GM10266 (cell line): ENCODE data around the gene CDC37.

Source experiments
- DNase-seq: peaks from one replicate; pipeline ENCODE4 v3.0.0; 2012; ENCODE audit errors: extremely low spot score
- TF ChIP-seq, protein P1 (sequence below): IDR thresholded peaks from 2 replicates; pipeline ENCODE4 v1.5.1; 2012; ENCODE audit warnings: mild to moderate bottlenecking, low read depth; ENCODE audit not compliant: control insufficient read depth, insufficient read depth; ENCODE audit errors: missing control alignments

The CDC37 gene

DNA sequence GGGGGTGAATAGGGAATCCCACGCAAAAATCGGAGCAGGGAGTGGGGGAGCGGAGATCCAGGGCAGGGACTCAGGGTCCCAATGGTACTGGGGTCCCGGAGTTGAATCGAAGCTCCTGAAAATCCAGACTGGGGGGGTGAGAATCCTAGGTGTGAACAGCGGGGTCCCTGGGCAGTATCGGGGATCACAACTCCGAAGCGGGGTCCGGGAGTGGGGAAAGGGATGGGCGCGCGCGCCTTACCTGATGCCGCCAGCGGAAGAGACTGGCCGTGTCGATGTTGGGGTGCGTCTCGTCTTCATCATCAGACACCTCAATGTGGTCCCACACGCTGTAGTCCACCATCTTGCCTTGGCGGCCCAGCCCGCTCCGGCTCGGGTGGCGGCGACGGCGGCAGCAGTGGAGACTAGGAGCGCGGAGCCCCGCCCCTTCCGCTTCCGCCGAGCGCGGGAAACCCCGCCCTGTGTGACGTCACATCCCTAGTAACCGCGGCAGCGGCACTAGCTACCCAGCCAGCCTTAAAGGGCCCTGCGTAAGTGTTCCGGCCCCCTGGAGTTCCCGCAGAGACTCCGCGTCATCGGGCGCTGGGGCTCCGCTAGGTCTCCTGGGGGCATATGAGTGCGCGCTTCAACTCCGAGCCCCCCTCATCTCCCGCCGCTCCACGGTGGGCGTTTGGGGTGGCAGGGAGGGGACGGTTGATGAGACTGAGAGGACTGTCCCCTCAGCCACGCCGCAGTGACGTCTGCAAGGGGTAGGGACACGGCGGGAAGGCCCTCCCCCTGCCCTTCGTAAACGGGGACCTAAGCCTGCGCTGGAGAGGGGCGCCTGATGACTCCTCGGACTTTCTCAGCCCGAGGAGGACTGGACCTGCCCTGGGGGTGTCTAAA lies at the start of gene CDC37:
Gene CDC37 (minus strand): TSS at position 406 of the 885 bp plus-strand sequence. CDS start 63 bp downstream, at position 343.
- TF ChIP-seq, protein P1, sequence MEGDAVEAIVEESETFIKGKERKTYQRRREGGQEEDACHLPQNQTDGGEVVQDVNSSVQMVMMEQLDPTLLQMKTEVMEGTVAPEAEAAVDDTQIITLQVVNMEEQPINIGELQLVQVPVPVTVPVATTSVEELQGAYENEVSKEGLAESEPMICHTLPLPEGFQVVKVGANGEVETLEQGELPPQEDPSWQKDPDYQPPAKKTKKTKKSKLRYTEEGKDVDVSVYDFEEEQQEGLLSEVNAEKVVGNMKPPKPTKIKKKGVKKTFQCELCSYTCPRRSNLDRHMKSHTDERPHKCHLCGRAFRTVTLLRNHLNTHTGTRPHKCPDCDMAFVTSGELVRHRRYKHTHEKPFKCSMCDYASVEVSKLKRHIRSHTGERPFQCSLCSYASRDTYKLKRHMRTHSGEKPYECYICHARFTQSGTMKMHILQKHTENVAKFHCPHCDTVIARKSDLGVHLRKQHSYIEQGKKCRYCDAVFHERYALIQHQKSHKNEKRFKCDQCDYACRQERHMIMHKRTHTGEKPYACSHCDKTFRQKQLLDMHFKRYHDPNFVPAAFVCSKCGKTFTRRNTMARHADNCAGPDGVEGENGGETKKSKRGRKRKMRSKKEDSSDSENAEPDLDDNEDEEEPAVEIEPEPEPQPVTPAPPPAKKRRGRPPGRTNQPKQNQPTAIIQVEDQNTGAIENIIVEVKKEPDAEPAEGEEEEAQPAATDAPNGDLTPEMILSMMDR: no peak

DNA sequence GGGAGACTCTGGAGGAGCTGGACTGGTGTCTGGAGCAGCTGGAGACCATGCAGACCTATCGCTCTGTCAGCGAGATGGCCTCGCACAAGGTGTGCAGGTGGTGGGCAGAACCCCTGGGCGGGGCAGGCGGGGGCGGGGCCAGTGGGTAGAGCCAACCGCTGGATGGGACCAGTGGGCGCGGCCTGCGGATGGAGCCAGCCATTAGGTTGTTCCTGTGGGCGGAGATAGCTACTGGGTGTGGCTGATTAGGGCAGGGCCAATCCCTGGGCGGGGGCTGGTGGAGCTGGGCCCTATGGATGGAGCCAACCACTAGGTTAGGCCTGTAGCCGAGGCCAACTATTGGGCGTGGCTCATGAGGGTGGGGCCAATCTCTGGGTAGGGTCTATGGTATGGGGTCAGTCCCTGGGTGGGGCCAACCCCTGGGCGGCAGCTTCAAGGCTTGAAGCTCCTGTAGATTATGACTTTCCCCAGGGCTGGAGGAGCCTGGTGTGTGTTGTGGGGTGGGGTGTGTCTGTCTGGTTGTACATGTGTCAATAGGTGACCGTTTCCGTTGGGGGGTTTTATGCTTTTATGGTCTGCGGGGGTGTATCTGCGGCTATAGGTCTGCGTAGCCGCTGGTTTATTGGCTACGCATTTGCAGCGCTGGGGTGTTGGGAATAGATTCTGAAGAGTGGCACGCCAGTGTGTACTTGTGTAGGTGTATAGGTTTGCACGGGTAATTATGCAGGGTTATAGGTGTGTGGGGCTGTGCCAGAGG lies 47.7 kb upstream of the CDC37 start:
- TF ChIP-seq, protein P1: no peak
- DNase-seq: no peak

More for the DNA sequence above, at the start of gene CDC37:
- DNase-seq: peak; percentile 98

- DNase-seq: no peak
- TF ChIP-seq, protein P1: no peak
Observed at GRCh38 chr19:10450191-10450852, 47.0 kb upstream of the CDC37 start.

DNA sequence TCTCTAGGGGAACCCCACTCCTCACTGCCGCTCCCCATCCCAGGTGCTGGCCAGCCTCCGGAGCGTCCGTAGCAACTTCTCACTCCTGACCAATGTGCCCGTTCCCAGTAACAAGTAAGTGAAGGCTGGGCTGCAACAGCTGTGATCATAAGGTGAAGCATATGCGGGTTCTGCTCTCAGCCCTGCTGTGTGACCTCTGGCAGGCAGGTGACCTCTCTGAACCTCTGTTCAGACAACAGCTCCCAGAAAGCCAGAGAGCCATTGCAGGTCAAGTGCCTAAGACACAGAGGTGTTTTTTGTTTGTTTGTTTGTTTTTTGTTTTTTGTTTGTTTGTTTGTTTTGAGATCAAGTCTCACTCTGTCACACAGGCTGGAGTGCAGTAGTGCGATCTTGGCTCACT lies 45.7 kb upstream of the CDC37 start:
- no peak for DNase-seq
- TF ChIP-seq, protein P1: no peak

GRCh38 chr19:10442698-10443097 lies 39.4 kb upstream of the CDC37 start:
- TF ChIP-seq, protein P1: no peak
- no peak for DNase-seq

DNA sequence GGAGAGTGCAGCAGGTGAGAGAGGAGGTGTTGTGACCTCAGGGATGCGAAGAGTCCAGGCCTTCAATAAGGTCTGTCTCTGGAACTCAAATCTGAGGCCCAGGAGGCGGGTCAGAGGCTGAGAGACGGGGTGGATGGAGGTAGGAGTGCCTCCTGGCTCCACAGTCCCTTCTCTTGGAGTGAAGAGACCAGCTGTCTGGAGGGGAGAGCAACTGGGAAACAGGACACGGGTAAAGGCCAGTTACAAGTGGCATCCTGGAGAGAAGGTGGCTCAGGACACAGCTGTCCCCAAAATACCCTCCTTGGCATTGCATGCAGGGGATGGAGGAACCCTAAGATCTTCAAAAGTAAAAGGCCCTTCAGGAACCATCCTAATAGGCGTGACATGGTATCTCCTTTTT lies 36.2 kb upstream of the CDC37 start:
- no peak for DNase-seq
- TF ChIP-seq, protein P1: no peak

GRCh38 chr19:10433131-10433536 lies 29.8 kb upstream of the CDC37 start:
- no peak for DNase-seq
- TF ChIP-seq, protein P1: no peak
